Vagina (tissue), 2 donors: ENCODE measurements around the gene ARHGEF18. TPM values are rescaled to one million over a fixed set of nuclear protein-coding genes. Genes with fewer than 3 reads are reported as not detected.

Experiments used
- DNase-seq, 2 donors: peaks; one replicate each; pipeline ENCODE4 v3.0.0-alpha.2; 2017; ENCODE audit errors: extremely low spot score in 2 of 2
- H3K27ac ChIP-seq: fragments of 200-600 bp; sonication (generic); one replicate; pipeline ENCODE4 v1.5.1; 2019
- H3K27me3 ChIP-seq: fragments of 200-600 bp; sonication (generic); one replicate; pipeline ENCODE4 v1.5.1; 2019
- H3K36me3 ChIP-seq, 2 donors: fragments of 200-600 bp; sonication (generic); one replicate each; pipeline ENCODE4 v1.5.1; 2017 to 2019
- H3K4me1 ChIP-seq: fragments of 200-600 bp; sonication (generic); one replicate; pipeline ENCODE4 v1.5.1; 2019
- H3K4me3 ChIP-seq, 2 donors: fragments of 200-600 bp; sonication (generic); 1 replicate in 1 of 2; 2 replicates in 1 of 2; pipeline ENCODE4 v1.5.1; 2016 to 2019
- H3K9me3 ChIP-seq: fragments of 200-600 bp; sonication (generic); one replicate; pipeline ENCODE4 v1.5.1; 2019
- POLR2A ChIP-seq, 2 donors: fragments of 450-650 bp; IDR thresholded peaks; one replicate each; pipeline ENCODE4 v1.6.1; 2017; ENCODE audit warnings: antibody characterized with exemption in 2 of 2, mild to moderate bottlenecking in 2 of 2, moderate library complexity in 2 of 2
- POLR2AphosphoS5 ChIP-seq, 2 donors: sonication (generic); formaldehyde crosslinking; IDR thresholded peaks; one replicate each; pipeline ENCODE4 v1.9.0; 2017; ENCODE audit warnings: antibody characterized with exemption in 2 of 2, mild to moderate bottlenecking in 2 of 2, low read depth in 1 of 2; ENCODE audit not compliant: insufficient read depth in 1 of 2
- intact Hi-C: fragments of 100-400 bp; cut with DNase I; formaldehyde crosslinking; loops from one replicate; pipeline ENCODE4 v1.15.1; 2023
- total RNA-seq: library from RNA; depleted of rRNA; stranded (reverse); fragments of >200 nt; gene quantifications from one replicate; pipeline ENCODE4 v1.2.3, GENCODE V29; 2016
- TF ChIP-seq, protein P1 (sequence below), 3 experiments: fragments of 450-650 bp in 2 of 3; fragments of 200-600 bp in 1 of 3; sonication (generic) in 1 of 3; IDR thresholded peaks; one replicate each; pipeline ENCODE4 v1.5.1; 2017 to 2019; ENCODE audit warnings: antibody characterized with exemption in 3 of 3, mild to moderate bottlenecking in 2 of 3, moderate library complexity in 2 of 3

The ARHGEF18 gene
- total RNA-seq, 1 donor from 2014 or later: 28.5 TPM

- Histone ChIP-seq H3K27ac (no peak overlapping the region), H3K4me1 (no peaks in the 10 kb centered on the region), H3K9me3 (no peaks in the 10 kb centered on the region), H3K27me3 (no peaks in the 10 kb centered on the region), H3K36me3 (no peaks in the 10 kb centered on the region), H3K4me3 (no peak overlapping the region)
- DNase-seq: no peak
- TF ChIP-seq, protein P1, sequence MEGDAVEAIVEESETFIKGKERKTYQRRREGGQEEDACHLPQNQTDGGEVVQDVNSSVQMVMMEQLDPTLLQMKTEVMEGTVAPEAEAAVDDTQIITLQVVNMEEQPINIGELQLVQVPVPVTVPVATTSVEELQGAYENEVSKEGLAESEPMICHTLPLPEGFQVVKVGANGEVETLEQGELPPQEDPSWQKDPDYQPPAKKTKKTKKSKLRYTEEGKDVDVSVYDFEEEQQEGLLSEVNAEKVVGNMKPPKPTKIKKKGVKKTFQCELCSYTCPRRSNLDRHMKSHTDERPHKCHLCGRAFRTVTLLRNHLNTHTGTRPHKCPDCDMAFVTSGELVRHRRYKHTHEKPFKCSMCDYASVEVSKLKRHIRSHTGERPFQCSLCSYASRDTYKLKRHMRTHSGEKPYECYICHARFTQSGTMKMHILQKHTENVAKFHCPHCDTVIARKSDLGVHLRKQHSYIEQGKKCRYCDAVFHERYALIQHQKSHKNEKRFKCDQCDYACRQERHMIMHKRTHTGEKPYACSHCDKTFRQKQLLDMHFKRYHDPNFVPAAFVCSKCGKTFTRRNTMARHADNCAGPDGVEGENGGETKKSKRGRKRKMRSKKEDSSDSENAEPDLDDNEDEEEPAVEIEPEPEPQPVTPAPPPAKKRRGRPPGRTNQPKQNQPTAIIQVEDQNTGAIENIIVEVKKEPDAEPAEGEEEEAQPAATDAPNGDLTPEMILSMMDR (IDR thresholded peaks at IDR 0.05): no peak
- TF ChIP-seq POLR2A (IDR thresholded peaks at IDR 0.05) (no peak), POLR2AphosphoS5 (IDR thresholded peaks at IDR 0.05; ENCODE audit: insufficient read depth in 1 of 2, low read depth in 1 of 2) (no peak)
- intact Hi-C loops: no loop called here
These were observed 25.1 kb downstream of the ARHGEF18 start for GRCh38 chr19:7373862-7374261.

DNA sequence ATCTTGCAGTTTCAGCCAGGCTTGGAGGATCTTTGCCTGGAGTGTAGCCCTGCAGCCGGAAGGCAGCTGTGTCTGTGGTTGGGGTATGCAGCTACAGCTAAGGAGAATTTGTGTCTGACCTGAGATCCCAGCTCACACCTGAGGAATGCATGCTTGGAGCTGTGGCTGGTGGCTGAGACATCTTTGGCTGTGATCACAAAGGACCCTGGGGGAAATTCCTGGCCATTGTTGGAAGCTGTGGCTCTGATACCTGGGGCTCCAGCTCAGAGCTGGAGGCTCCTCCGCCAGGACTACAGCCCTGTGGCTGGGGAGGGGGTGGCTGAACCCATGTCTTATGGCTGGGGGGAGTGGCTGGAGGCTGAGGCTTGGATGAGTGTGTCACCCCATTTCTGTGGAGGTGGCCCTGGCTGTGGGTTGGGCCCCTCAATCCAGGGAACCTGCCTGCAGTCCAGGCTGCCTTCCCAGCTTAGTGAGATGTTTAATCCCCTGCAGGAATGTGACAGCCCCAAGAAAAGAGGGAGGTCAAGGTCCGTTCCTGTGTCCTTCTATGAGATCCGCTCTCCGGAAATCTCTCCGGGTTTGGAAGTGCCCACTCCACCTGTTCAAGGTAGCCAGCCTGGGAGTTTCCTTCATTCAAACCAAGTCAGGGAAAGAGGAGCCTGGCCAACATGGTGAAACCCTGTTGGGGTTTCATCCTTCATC, 27.6 kb downstream of the ARHGEF18 start:
- intact Hi-C loops: no loop called here
- Histone ChIP-seq H3K27me3 (no peaks in the 10 kb centered on the region), H3K36me3 (no peaks in the 10 kb centered on the region), H3K27ac (no peak overlapping the region), H3K4me1 (no peaks in the 10 kb centered on the region), H3K9me3 (no peaks in the 10 kb centered on the region), H3K4me3 (no peak overlapping the region)
- no peak for DNase-seq
- TF ChIP-seq, protein P1 (IDR thresholded peaks at IDR 0.05): no peak
- TF ChIP-seq POLR2A (IDR thresholded peaks at IDR 0.05) (no peak), POLR2AphosphoS5 (IDR thresholded peaks at IDR 0.05; ENCODE audit: insufficient read depth in 1 of 2, low read depth in 1 of 2) (no peak)

- intact Hi-C loops: no loop called here
- Histone ChIP-seq H3K4me1 (no peaks in the 10 kb centered on the region), H3K27me3 (no peaks in the 10 kb centered on the region), H3K27ac (no peak overlapping the region), H3K9me3 (no peaks in the 10 kb centered on the region), H3K4me3 (no peak overlapping the region), H3K36me3 (no peaks in the 10 kb centered on the region)
- TF ChIP-seq POLR2A (IDR thresholded peaks at IDR 0.05): no peak
- TF ChIP-seq POLR2AphosphoS5 (IDR thresholded peaks at IDR 0.05; ENCODE audit: insufficient read depth in 1 of 2, low read depth in 1 of 2): no peak
- TF ChIP-seq, protein P1 (IDR thresholded peaks at IDR 0.05): no peak
- no peak for DNase-seq
These were observed 28.5 kb downstream of the ARHGEF18 start for GRCh38 chr19:7377196-7377595.

GRCh38 chr19:7381073-7381390, 32.3 kb downstream of the ARHGEF18 start:
- no peak overlapping the region for H3K27ac ChIP-seq
- TF ChIP-seq POLR2A (IDR thresholded peaks at IDR 0.05): no peak
- TF ChIP-seq, protein P1 (IDR thresholded peaks at IDR 0.05): no peak
- no peak for TF ChIP-seq POLR2AphosphoS5 (IDR thresholded peaks at IDR 0.05; ENCODE audit: insufficient read depth in 1 of 2, low read depth in 1 of 2)
- no peaks in the 10 kb centered on the region for H3K27me3 ChIP-seq
- no peaks in the 10 kb centered on the region for H3K36me3 ChIP-seq
- no peak for DNase-seq
- no peak overlapping the region for H3K4me3 ChIP-seq
- H3K9me3 ChIP-seq: no peaks in the 10 kb centered on the region
- no peaks in the 10 kb centered on the region for H3K4me1 ChIP-seq
- intact Hi-C loops: no loop called here

DNA sequence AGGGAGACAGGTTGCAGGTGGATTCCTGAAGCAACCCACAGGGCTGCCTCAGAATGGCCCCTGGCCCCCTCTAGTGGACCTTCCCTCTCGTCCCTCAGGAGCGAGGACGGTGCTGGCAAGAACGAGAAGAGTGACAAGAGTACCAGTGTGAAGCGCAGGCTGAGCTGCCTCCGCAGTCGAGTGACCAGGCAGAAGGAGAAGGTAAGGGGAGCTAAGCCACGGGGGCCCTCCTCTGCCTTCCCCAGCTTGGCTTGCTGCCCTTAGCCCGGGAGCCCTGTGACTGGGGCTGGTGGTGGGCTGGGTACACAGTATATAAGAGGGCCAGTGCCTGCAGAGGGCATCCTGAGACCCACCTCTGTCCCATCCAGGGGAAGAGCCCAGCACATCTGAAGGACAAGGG, 34.0 kb downstream of the ARHGEF18 start:
- H3K36me3 ChIP-seq: no peaks in the 10 kb centered on the region
- no peak for DNase-seq
- H3K9me3 ChIP-seq: no peaks in the 10 kb centered on the region
- H3K4me1 ChIP-seq: no peaks in the 10 kb centered on the region
- H3K27ac ChIP-seq: no peak overlapping the region
- H3K4me3 ChIP-seq: no peak overlapping the region
- TF ChIP-seq, protein P1 (IDR thresholded peaks at IDR 0.05): no peak
- TF ChIP-seq POLR2AphosphoS5 (IDR thresholded peaks at IDR 0.05; ENCODE audit: insufficient read depth in 1 of 2, low read depth in 1 of 2) (no peak), POLR2A (IDR thresholded peaks at IDR 0.05) (no peak)
- intact Hi-C loops: no loop called here
- no peaks in the 10 kb centered on the region for H3K27me3 ChIP-seq
